ENCODE data around the gene CDSN. TPM values are rescaled to one million over a fixed set of nuclear protein-coding genes. Genes with fewer than 3 reads are reported as not detected.
A peak's percentile ranks its signal among the peaks of the same experiment; 100 is the strongest.
"Not testable (repeated sequence)": the region's sequence is repeated elsewhere in the genome, so short reads cannot be mapped to it uniquely, and the experiment has no call there.

CDSN gene
- total RNA-seq, 1 experiment from 2014 or later = not detected

- in situ Hi-C loops (cut with HindIII; ENCODE audit: low sequenced_read_pairs) = no loop called here
- peak; percentile 96 for DNase-seq (ENCODE audit: low spot score)
Measured at GRCh38 chr6:31094389-31094881, 25.8 kb downstream of the CDSN start.

GRCh38 chr6:31092769-31093505, 27.3 kb downstream of the CDSN start:
- no peak for DNase-seq (ENCODE audit: low spot score)
- in situ Hi-C loops (cut with HindIII; ENCODE audit: low sequenced_read_pairs) = no loop called here

GRCh38 chr6:31092238-31092637, 28.0 kb downstream of the CDSN start:
- in situ Hi-C loops (cut with HindIII; ENCODE audit: low sequenced_read_pairs) = no loop called here
- no peak for DNase-seq (ENCODE audit: low spot score)

- in situ Hi-C loops (cut with HindIII; ENCODE audit: low sequenced_read_pairs) = no loop called here
Measured at GRCh38 chr6:31091680-31092079, 28.6 kb downstream of the CDSN start.

GRCh38 chr6:31090973-31091364, 29.3 kb downstream of the CDSN start:
- no peak for DNase-seq (ENCODE audit: low spot score)
- in situ Hi-C loops (cut with HindIII; ENCODE audit: low sequenced_read_pairs) = no loop called here

More at GRCh38 chr6:31091680-31092079, 28.6 kb downstream of the CDSN start:
- no peak for DNase-seq (ENCODE audit: low spot score)

GRCh38 chr6:31090275-31090972, 29.8 kb downstream of the CDSN start:
- in situ Hi-C loops (cut with HindIII; ENCODE audit: low sequenced_read_pairs) = no loop called here
- DNase-seq (ENCODE audit: low spot score) = no peak

GRCh38 chr6:31087494-31088089, 32.7 kb downstream of the CDSN start:
- DNase-seq (ENCODE audit: low spot score) = peak; percentile 93
- in situ Hi-C loops (cut with HindIII; ENCODE audit: low sequenced_read_pairs) = no loop called here

- no peak for DNase-seq (ENCODE audit: low spot score)
- in situ Hi-C loops (cut with HindIII; ENCODE audit: low sequenced_read_pairs) = no loop called here
Measured at GRCh38 chr6:31086788-31087440, 33.3 kb downstream of the CDSN start.

- DNase-seq (ENCODE audit: low spot score) = no peak
- in situ Hi-C loops (cut with HindIII; ENCODE audit: low sequenced_read_pairs) = no loop called here
Measured at GRCh38 chr6:31083742-31084354, 36.4 kb downstream of the CDSN start.

- DNase-seq (ENCODE audit: low spot score) = no peak
- in situ Hi-C loops (cut with HindIII; ENCODE audit: low sequenced_read_pairs) = no loop called here
Measured at GRCh38 chr6:31081872-31082271, 38.4 kb downstream of the CDSN start.

GRCh38 chr6:31079656-31080261, 40.5 kb downstream of the CDSN start:
- DNase-seq (ENCODE audit: low spot score) = peak; percentile 83
- in situ Hi-C loops (cut with HindIII; ENCODE audit: low sequenced_read_pairs) = no loop called here

- in situ Hi-C loops (cut with HindIII; ENCODE audit: low sequenced_read_pairs) = no loop called here
- no peak for DNase-seq (ENCODE audit: low spot score)
Measured at GRCh38 chr6:31076611-31077010, 43.6 kb downstream of the CDSN start.

- DNase-seq (ENCODE audit: low spot score) = no peak
- in situ Hi-C loops (cut with HindIII; ENCODE audit: low sequenced_read_pairs) = no loop called here
Measured at GRCh38 chr6:31075528-31075927, 44.7 kb downstream of the CDSN start.

GRCh38 chr6:31074401-31074800, 45.8 kb downstream of the CDSN start:
- in situ Hi-C loops (cut with HindIII; ENCODE audit: low sequenced_read_pairs) = no loop called here
- no peak for DNase-seq (ENCODE audit: low spot score)

- peak; percentile 67 for DNase-seq (ENCODE audit: low spot score)
- in situ Hi-C loops (cut with HindIII; ENCODE audit: low sequenced_read_pairs) = no loop called here
Measured at GRCh38 chr6:31070711-31071197, 49.5 kb downstream of the CDSN start.

GRCh38 chr6:31068669-31069340, 51.4 kb downstream of the CDSN start:
- DNase-seq (ENCODE audit: low spot score) = peak; percentile 58
- in situ Hi-C loops (cut with HindIII; ENCODE audit: low sequenced_read_pairs) = no loop called here

GRCh38 chr6:31067891-31068668, 52.2 kb downstream of the CDSN start:
- in situ Hi-C loops (cut with HindIII; ENCODE audit: low sequenced_read_pairs); DNase-seq (ENCODE audit: low spot score): not testable (repeated sequence)

Data from G401 (cell line).